Measurements from ENCODE around the gene TMEM44. TPM values are rescaled to one million over a fixed set of nuclear protein-coding genes. Genes with fewer than 3 reads are reported as not detected.

TMEM44 gene
- total and polyA plus RNA-seq, 2 donors: 8.0 to 11.7 TPM

DNA sequence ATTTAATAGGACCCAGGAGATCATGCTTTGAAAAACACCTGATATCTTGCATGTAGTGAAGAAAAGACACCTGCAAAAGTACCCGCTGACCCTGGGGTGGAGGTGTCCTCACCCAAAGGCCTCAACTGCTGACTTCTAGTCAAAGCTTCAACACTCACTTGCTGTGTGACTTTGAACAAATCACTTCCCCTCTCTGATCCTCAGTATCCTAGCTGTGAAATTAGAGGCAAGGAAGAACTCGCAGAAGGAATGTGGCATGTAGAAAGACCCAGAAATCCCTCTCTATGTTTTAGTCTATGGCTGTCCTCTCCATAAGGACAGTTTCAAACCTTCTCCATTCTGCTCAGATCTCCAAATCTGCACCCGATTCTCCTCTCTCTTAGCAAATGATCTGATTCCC, 93.7 kb downstream of the TMEM44 start:
- no peaks in the 10 kb centered on the region for H3K36me3 ChIP-seq (ENCODE audit: insufficient read depth)
- no peak for DNase-seq (ENCODE audit: extremely low spot score)
- no peaks in the 10 kb centered on the region for H3K4me1 ChIP-seq (ENCODE audit: insufficient read depth)
- no peak overlapping the region for H3K27ac ChIP-seq (ENCODE audit: low read depth)
- 97% methylated on average over 3 of the region's 3 CpGs for WGBS
- H3K4me3 ChIP-seq (ENCODE audit: low read depth, low read length): no peak overlapping the region

- Histone ChIP-seq H3K4me1 (ENCODE audit: insufficient read depth) (no peaks in the 10 kb centered on the region), H3K27ac (ENCODE audit: low read depth) (no peak overlapping the region), H3K36me3 (ENCODE audit: insufficient read depth) (no peaks in the 10 kb centered on the region), H3K4me3 (ENCODE audit: low read depth, low read length) (no peak overlapping the region)
- no peak for DNase-seq (ENCODE audit: extremely low spot score)
- WGBS: 55% methylated on average over 8 of the region's 8 CpGs
Measured at GRCh38 chr3:194537732-194538247, 95.4 kb downstream of the TMEM44 start.

Small RNA genes lying within 50 kb of the gene (small RNA-seq; reads per million reads assigned to genes)
- not detected for gene AC046143.2

Other genes with a start within 250 kb of the TMEM44 start
- 0.90 TPM for gene GP5, start 234.2 kb downstream of the TMEM44 start, total RNA-seq
- gene GP5, start 234.2 kb downstream of the TMEM44 start, polyA plus RNA-seq: 0.10 TPM
- gene ATP13A3, start 146.4 kb downstream of the TMEM44 start, total RNA-seq: 111 TPM
- 20.3 TPM for gene ATP13A3, start 146.4 kb downstream of the TMEM44 start, polyA plus RNA-seq
- gene LSG1, start 38.8 kb upstream of the TMEM44 start, total RNA-seq: 44.1 TPM
- 19.7 TPM for gene LSG1, start 38.8 kb upstream of the TMEM44 start, polyA plus RNA-seq
- gene FAM43A, start 52.5 kb upstream of the TMEM44 start, total RNA-seq: 22.4 TPM
- gene FAM43A, start 52.5 kb upstream of the TMEM44 start, polyA plus RNA-seq: 28.5 TPM

Measured in urinary bladder (tissue), 4 donors.